NCI-H1417 (cell line): ENCODE data around the gene SERPINB10.

Source experiments
- DNase-seq, 3 experiments: peaks; one replicate each; lab custom pipeline; 2025; lab: John Stamatoyannopoulos, UW

Gene SERPINB10

GRCh38 chr18:63981719-63982118 lies 74.0 kb downstream of the SERPINB10 start:
- DNase-seq: no peak

GRCh38 chr18:63982361-63982760 lies 74.6 kb downstream of the SERPINB10 start:
- DNase-seq: no peak
